ENCODE results near the gene CARD9.

The CARD9 gene

GRCh38 chr9:136318776-136319241 lies 54.7 kb downstream of the CARD9 start:
- no peak for DNase-seq

GRCh38 chr9:136318111-136318775 lies 55.2 kb downstream of the CARD9 start:
- DNase-seq, result no peak

GRCh38 chr9:136317695-136318094 lies 55.8 kb downstream of the CARD9 start:
- no peak for DNase-seq

GRCh38 chr9:136316896-136317676 lies 56.4 kb downstream of the CARD9 start:
- DNase-seq, result no peak

- DNase-seq, result no peak
These were observed 57.2 kb downstream of the CARD9 start for GRCh38 chr9:136316271-136316751.

- DNase-seq, result no peak
These were observed 58.5 kb downstream of the CARD9 start for GRCh38 chr9:136314944-136315343.

GRCh38 chr9:136314056-136314416 lies 59.4 kb downstream of the CARD9 start:
- no peak for DNase-seq
